Dendritic cell treated with granulocyte-macrophage colony-stimulating factor and Interleukin-4, amounts not matched to agents 40 ng/mL and 50 ng/mL, for 4 days (primary cell): ENCODE data around the gene PEX10.
A peak's percentile ranks its signal among the peaks of the same experiment; 100 is the strongest.

Experiments
- H3K27ac Mint-ChIP-seq: one replicate; pipeline ENCODE4 v1.8.0; 2022; ENCODE audit warnings: mild to moderate bottlenecking, mixed read lengths
- H3K27me3 Mint-ChIP-seq: one replicate; pipeline ENCODE4 v1.8.0; 2022; ENCODE audit warnings: mild to moderate bottlenecking, mixed read lengths
- H3K36me3 Mint-ChIP-seq: one replicate; pipeline ENCODE4 v1.8.0; 2022; ENCODE audit warnings: low read depth, mixed read lengths
- H3K4me1 Mint-ChIP-seq: one replicate; pipeline ENCODE4 v1.8.0; 2022; ENCODE audit warnings: low read depth, mixed read lengths
- H3K4me3 Mint-ChIP-seq: one replicate; pipeline ENCODE4 v1.8.0; 2022; ENCODE audit warnings: mild to moderate bottlenecking, moderate library complexity, mixed read lengths
- H3K9me3 Mint-ChIP-seq: one replicate; pipeline ENCODE4 v1.8.0; 2022; ENCODE audit warnings: mixed read lengths
- intact Hi-C: fragments of 100-400 bp; cut with micrococcal nuclease; formaldehyde crosslinking; loops from one replicate; pipeline ENCODE4 v1.15.0; 2022

Gene PEX10

DNA sequence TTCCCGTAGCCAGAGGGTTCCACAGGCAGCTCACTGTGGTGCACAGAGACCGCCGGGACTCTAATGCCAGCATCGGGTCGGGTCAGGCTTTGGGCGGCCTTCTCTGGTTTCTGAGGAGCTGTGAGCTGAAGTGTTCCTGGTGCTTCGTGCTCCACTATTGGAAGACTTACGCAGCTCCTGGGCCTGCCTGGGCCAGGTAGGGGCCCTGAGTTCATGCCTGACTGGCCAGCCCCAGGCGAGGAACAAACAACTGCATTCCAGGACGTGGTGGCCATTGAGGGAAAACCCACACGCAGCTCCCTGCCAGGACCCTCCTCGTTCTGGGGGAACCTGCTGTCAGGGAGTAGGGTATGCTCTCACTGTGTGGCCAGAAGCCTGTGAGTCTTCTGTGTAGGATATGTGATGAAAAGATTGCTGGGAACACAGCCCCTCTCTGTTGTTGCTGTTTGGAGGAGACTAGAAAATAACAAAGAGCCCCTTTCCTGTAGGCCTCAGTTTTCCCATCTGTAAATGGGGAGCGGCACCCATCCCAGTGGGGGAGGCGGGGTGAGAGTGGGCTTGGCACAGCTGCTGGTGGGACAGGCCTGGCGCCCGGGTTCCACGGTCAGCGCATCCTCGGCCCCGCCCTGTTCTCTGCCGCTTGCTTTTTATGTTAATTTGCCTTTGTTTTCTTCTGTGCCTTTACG lies 12.3 kb downstream of the PEX10 start:
- peaks cover 100% of the 10 kb centered on the region for H3K36me3 Mint-ChIP-seq
- intact Hi-C loops: no loop called here
- peaks cover 10% of the 10 kb centered on the region for H3K4me1 Mint-ChIP-seq
- no peaks in the 10 kb centered on the region for H3K27me3 Mint-ChIP-seq
- no peaks in the 10 kb centered on the region for H3K9me3 Mint-ChIP-seq
- H3K4me3 Mint-ChIP-seq: no peak overlapping the region
- H3K27ac Mint-ChIP-seq: no peak overlapping the region

DNA sequence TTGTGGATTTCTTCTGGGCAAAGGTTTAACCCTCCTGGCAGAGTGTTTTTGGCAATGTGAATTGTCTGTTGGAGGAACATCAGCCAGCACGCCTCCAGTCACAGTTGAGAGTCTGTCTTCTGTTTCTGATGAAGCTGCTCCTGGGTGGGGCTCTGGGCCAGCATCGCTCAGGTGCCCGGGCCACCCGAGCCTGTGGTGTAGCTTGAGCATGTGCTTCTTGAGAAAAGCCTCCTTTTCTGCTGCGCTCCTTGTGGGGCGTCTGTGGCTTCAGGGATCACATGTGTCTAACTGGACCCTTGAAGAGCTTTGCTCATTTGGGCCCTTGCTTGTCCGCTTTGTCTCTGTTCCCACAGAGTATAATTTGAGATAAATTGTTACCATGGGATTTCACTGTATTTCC lies 13.5 kb downstream of the PEX10 start:
- H3K27ac Mint-ChIP-seq: no peak overlapping the region

DNA sequence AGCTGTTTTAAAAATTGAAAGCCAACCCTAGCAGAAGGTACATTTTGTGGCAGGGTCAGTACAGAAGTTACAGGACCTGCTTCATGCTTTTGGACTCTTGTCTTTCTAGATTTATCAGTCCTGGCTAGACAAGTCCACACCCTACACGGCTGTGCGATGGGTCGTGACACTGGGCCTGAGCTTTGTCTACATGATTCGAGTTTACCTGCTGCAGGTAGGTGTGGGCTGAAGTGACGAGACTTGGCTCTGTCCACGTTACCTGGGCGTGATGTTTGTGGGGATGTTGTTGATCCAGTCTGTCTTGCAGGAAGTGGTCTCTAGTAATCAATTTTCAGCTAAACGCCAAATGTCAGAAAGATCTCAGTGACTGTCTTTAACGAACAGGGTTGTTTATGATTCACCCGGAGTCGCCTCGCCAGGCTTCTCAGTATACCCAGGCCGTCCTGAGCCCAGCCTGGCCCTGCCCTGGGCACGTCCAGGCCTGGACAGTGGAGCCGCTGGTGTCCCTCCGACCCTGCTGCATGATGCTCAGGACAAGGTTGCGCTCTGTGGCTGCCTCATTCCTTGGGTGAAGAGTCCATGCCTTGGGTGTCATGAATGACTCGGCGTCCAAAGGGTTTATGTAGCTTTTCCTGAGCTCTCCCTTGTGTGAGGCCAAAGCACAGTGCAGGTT lies 15.2 kb downstream of the PEX10 start:
- Mint-ChIP-seq H3K4me1 (peaks cover 39% of the 10 kb centered on the region), H3K4me3 (no peak overlapping the region), H3K36me3 (peaks cover 99% of the 10 kb centered on the region), H3K27me3 (no peaks in the 10 kb centered on the region), H3K27ac (no peak overlapping the region), H3K9me3 (no peaks in the 10 kb centered on the region)
- intact Hi-C loops: no loop called here

More for the DNA sequence above, 13.5 kb downstream of the PEX10 start:
- Mint-ChIP-seq H3K4me1 (peaks cover 22% of the 10 kb centered on the region), H3K9me3 (no peaks in the 10 kb centered on the region), H3K27me3 (no peaks in the 10 kb centered on the region), H3K36me3 (peaks cover 100% of the 10 kb centered on the region), H3K4me3 (no peak overlapping the region)
- intact Hi-C loops: no loop called here

DNA sequence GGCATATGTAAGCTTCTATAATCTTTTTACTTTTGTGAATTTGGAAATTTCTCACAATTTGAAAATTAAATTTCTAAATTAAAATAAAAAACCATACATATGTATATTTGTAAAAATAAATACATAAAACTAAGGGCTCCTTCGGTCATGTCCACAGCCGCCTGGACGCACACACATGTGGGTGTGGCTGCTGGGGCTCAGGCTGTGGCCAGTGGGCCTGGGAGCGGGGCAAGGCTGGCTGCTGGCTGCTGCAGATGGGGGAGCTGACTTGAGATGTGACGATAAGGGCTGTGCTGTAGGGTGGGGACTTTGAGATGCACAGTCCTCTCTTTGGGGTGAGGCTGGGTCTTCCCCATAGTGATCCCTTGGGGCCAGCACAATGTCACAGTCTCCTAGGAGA lies 15.9 kb downstream of the PEX10 start:
- H3K27me3 Mint-ChIP-seq: no peaks in the 10 kb centered on the region
- H3K27ac Mint-ChIP-seq: peak overlapping the region; percentile 41
- intact Hi-C loops: no loop called here
- no peak overlapping the region for H3K4me3 Mint-ChIP-seq
- H3K4me1 Mint-ChIP-seq: peaks cover 39% of the 10 kb centered on the region
- no peaks in the 10 kb centered on the region for H3K9me3 Mint-ChIP-seq
- peaks cover 92% of the 10 kb centered on the region for H3K36me3 Mint-ChIP-seq

DNA sequence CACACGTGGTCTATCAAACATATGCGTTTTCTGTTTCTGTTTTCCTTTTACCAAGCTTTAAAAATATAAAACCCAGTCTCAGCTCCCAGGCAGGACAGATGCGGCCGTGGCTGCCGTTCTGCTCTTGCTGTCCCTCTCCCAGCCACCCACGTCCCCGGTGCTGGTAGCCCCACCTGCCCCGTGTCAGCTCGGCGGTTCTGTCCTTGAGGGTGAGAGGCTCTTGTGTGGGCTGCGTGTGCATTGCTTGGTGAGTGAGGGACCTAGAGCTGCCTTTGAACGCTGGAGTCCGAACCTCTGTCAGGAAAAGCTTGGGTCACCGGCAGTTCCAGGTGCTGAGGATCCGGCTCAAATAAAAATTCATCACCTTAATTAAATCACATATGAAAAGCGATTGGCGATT lies 16.3 kb downstream of the PEX10 start:
- H3K27me3 Mint-ChIP-seq: no peaks in the 10 kb centered on the region
- H3K4me3 Mint-ChIP-seq: no peak overlapping the region
- H3K36me3 Mint-ChIP-seq: peaks cover 88% of the 10 kb centered on the region
- H3K27ac Mint-ChIP-seq: peak overlapping the region; percentile 41
- H3K9me3 Mint-ChIP-seq: no peaks in the 10 kb centered on the region
- intact Hi-C loops: no loop called here
- peaks cover 39% of the 10 kb centered on the region for H3K4me1 Mint-ChIP-seq

DNA sequence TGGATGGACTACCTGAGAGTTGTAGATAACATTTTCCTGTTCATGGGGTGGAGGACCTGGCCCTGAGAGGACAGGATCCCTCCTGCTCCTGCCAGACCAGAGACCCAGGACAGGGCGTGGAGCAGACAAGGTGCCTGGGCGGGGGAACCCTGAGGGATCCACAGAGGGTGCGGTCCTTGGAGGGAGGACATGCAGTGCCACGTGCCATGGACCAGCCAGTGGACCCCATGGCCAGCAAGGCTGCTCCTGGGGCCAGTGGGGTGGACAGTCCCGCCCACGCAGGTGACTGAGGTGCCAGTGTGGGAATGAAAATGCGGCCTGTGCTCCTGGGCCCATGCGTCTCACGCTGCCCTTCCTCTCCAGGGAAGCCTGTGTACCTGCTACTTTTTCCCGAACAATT lies 17.1 kb downstream of the PEX10 start:
- Mint-ChIP-seq H3K36me3 (peaks cover 80% of the 10 kb centered on the region), H3K27ac (peak overlapping the region; percentile 8), H3K9me3 (no peaks in the 10 kb centered on the region), H3K4me1 (peaks cover 41% of the 10 kb centered on the region), H3K4me3 (no peak overlapping the region), H3K27me3 (no peaks in the 10 kb centered on the region)
- intact Hi-C loops: no loop called here

DNA sequence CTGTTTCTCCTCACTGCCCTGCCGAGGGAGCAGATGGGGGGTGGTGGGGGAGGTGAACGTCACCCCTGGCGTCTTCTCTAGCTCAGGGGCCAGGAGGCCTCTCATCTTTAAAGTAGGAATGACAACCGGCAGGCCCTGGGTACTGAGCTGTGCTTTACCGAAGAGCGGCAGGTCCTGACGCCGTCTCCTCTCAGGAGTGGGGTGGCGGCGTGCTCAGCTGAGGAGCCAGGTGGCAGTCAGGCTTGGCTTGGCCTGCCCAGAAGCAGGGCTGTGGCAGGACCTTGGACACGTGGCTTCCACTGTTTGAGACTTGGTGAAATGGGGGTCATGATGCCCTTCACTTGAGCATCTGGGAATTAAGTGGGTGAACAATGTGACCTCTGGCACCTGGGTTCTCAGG lies 17.6 kb downstream of the PEX10 start:
- intact Hi-C loops: no loop called here
- Mint-ChIP-seq H3K36me3 (peaks cover 75% of the 10 kb centered on the region), H3K4me1 (peaks cover 46% of the 10 kb centered on the region), H3K27me3 (no peaks in the 10 kb centered on the region), H3K9me3 (no peaks in the 10 kb centered on the region), H3K4me3 (no peak overlapping the region), H3K27ac (peak overlapping the region; percentile 8)

DNA sequence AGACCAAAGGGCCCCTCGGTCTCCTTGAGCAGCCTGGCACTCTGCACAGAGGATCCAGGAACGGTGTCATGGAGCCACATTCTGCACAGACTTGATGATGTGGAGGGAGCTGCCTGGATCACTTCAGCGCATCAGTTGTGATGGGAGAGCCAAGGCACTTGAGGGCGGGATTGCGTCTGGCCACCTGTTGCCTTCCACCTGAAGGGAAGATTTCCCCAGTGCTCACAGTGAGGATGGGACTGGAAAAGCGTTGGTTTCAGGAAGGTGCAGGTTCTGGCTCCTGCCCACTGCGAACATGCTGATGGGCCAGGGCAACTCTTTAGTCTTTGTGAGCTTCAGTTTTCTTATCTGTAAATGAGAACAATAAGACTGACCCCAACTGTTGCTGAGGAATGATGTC lies 18.1 kb downstream of the PEX10 start:
- Mint-ChIP-seq H3K4me1 (peaks cover 48% of the 10 kb centered on the region), H3K27ac (peak overlapping the region; percentile 8), H3K36me3 (peaks cover 70% of the 10 kb centered on the region), H3K4me3 (no peak overlapping the region), H3K9me3 (no peaks in the 10 kb centered on the region), H3K27me3 (no peaks in the 10 kb centered on the region)
- intact Hi-C loops: no loop called here

DNA sequence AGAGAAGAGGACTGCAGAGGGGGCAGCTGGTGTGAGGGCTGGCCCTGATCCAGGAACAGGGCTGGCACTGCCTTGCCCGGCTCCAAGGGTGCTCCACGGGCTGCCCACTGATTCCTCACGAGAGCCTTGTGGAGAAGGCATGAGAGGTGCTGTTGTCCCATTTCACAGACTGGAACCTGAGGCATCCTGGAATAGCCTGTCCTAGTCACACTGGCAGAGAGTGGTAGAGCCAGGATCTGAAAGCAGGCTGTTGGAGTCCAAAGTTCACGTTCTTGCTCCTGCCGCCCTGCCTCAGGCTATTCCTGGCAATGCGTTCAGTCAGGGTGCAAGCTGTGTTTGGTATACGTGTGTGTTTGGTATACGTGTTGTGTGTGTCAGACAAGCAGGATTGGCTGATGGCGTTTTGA lies 18.9 kb downstream of the PEX10 start:
- H3K4me3 Mint-ChIP-seq: peak overlapping the region; percentile 73
- no peaks in the 10 kb centered on the region for H3K9me3 Mint-ChIP-seq
- H3K36me3 Mint-ChIP-seq: peaks cover 65% of the 10 kb centered on the region
- H3K27me3 Mint-ChIP-seq: no peaks in the 10 kb centered on the region
- H3K27ac Mint-ChIP-seq: peak overlapping the region; percentile 65
- peaks cover 48% of the 10 kb centered on the region for H3K4me1 Mint-ChIP-seq
- intact Hi-C loops: no loop called here

DNA sequence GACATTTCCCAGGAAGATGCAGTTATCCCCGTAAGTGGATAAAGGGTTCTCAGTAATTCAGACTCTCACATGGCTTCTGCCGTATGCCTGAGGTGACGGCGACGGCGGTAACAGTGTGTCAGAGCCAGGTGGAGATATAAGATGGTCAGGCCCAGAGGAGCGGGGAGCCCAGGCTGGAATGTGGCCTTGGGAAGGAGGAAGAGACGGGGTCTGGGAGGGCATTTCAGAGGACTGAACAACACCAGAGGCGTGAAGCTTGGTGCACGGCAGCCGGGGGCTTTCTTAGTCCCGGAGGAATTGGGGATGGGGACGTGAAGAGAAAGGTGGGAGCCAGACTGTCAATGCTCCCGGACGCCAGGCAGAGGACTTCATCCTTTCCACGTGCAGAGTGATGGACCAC lies 19.7 kb downstream of the PEX10 start:
- H3K27ac Mint-ChIP-seq: peak overlapping the region; percentile 65
- no peaks in the 10 kb centered on the region for H3K9me3 Mint-ChIP-seq
- H3K4me1 Mint-ChIP-seq: peaks cover 48% of the 10 kb centered on the region
- H3K36me3 Mint-ChIP-seq: peaks cover 65% of the 10 kb centered on the region
- no peaks in the 10 kb centered on the region for H3K27me3 Mint-ChIP-seq
- intact Hi-C loops: no loop called here
- peak overlapping the region; percentile 73 for H3K4me3 Mint-ChIP-seq

DNA sequence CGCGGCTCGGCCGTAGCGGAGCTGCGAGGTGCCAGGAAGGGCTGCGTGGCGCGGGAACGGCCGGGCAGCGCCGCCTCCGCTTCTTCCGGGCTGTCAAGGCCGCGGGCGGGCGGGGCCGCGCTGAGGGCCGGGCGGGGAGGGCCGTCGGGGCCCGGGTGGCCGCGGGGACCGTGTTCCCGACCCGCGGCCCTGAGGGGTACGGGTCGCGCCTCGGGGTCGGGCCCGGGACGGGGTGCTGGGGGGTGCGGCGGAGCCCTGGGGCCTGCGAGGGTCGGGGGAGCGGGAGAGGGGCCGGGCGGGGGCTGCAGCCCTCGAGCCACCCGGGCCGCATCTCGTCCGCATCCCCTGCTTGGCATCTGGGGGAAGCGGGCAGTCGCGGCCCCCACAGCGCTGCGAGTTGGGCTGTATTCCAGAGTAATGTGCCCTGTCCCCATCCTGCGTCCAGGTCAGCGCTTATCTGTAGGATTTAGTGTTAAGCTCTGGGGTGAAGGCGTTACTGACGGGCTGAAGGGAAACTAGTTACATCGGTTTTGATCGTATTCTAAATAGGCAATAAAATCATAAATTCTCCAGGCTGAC lies 20.3 kb downstream of the PEX10 start:
- no peaks in the 10 kb centered on the region for H3K27me3 Mint-ChIP-seq
- peak overlapping the region; percentile 81 for H3K4me3 Mint-ChIP-seq
- H3K4me1 Mint-ChIP-seq: peaks cover 48% of the 10 kb centered on the region
- H3K9me3 Mint-ChIP-seq: no peaks in the 10 kb centered on the region
- intact Hi-C loops: no loop called here
- H3K27ac Mint-ChIP-seq: peak overlapping the region; percentile 65
- peaks cover 63% of the 10 kb centered on the region for H3K36me3 Mint-ChIP-seq

DNA sequence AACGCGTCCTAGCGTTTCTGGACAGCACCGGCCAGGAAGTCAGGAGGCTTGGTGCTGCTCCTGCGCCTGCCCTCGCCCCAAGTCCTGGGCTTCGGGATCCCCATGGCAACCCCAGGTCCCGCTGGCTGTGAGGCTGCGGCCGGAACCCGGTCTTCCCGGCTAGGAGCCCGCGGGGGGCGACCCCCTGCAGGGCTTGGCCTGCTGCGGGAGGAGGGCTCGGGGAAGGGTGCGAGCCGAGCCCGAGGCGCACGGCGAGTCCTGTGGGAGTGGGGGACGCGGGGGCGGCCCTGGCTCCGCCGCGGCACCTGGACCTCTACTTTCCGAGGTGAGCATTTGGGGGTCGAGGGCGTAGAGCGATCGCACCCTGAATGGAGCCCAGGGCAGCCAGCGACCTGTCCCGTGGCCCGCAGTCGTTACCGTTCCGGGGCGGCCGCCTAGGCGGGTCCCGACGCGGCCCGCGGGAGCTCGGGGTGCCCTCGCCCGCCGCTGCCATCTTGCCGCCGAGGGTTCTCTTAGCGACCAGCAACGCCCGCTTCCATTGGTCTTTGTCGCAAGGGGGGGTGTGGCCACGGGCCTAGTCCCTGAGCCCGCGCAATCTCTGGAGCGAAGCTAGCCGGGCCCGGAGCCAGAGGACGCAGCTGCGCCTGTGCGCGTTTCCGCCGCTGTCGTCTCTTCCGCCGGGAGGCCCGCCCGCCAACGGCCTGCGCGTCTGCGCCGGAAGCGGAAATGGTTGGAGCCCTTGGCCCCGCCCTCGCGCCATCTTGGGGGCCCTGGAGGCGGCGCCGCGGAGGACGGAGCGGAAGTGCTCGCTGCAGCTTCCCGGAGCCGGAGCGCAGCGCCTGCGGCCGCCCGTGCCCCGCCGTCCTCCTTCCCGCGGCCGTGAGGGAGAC lies 21.1 kb downstream of the PEX10 start, which contains the start of the genes MORN1 and RER1:
MORN1 (minus strand) TSS at position 514 of the 890 bp plus-strand sequence; CDS start at position 493, 21 bp downstream.
RER1 (plus strand) TSS at position 801 of the 890 bp plus-strand sequence. CDS start 3,950 bp downstream, outside the sequence.
- H3K4me1 Mint-ChIP-seq: peaks cover 48% of the 10 kb centered on the region
- H3K36me3 Mint-ChIP-seq: peaks cover 55% of the 10 kb centered on the region
- peak within 1 kb of the TSS; percentile 65 for H3K27ac Mint-ChIP-seq
- intact Hi-C loops: no loop called here
- H3K4me3 Mint-ChIP-seq: peak within 1 kb of the TSS; percentile 81
- no peaks in the 10 kb centered on the region for H3K27me3 Mint-ChIP-seq
- no peaks in the 10 kb centered on the region for H3K9me3 Mint-ChIP-seq

DNA sequence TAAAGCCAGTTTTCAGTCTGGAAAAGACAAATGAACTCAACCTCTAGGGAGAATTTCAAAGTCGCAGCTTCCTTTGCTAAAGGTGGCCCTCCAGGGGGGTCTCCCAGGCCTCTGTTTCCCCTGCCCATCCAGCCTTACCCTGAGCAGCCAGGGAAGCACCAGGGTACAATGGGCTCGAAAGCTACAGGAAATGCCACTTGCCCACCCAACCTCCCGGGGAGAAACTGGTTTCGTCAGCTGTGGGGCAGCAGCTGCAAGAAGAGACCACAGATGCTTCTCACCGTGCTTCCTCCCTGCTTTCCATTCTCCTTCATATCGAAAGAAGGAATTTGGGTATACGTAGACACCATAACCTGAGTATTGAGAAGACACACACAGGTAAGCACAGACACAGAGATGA lies 22.7 kb downstream of the PEX10 start:
- Mint-ChIP-seq H3K9me3 (no peaks in the 10 kb centered on the region), H3K36me3 (peaks cover 44% of the 10 kb centered on the region), H3K4me1 (peaks cover 37% of the 10 kb centered on the region), H3K4me3 (peak overlapping the region; percentile 81), H3K27me3 (no peaks in the 10 kb centered on the region), H3K27ac (peak overlapping the region; percentile 65)
- intact Hi-C loops: no loop called here
